Measurements from ENCODE around the gene CSKMT.

Gene CSKMT

DNA sequence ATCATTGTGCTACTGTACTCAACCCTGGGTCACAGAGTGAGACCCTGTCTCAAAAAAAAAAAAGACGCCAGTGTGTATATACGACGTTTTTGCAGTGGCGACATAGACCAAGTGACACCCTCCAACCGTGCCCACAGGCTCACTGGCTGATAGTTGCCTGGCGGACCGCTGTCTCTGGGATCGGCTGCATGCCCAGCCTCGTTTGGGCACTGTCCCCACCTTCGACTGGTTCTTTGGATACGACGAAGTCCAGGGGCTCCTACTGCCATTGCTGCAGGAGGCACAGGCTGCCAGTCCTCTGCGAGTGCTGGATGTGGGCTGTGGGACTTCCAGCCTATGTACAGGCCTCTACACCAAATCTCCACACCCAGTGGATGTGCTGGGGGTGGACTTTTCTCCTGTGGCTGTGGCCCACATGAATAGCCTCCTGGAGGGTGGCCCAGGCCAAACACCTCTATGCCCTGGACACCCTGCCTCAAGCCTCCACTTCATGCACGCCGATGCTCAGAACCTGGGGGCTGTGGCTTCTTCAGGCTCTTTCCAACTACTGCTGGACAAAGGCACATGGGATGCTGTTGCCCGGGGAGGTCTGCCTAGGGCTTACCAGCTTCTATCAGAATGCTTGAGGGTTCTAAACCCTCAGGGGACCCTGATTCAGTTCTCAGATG lies 1.3 kb downstream of the CSKMT start:
- H3K27me3 ChIP-seq (replicated peaks), result no peaks in the 10 kb centered on the region
- in situ Hi-C loops (cut with HindIII; ENCODE audit: low pct_ligation_motif_present, low sequenced_read_pairs), result no loop called here
- H3K27ac ChIP-seq, result no peak overlapping the region
- no peak for TF ChIP-seq CTCF (IDR thresholded peaks at IDR 0.05; ENCODE audit: low read depth, low read length, missing control alignments)
- DNase-seq, result no peak
- H3K4me3 ChIP-seq (ENCODE audit: low read depth, low read length), result peak overlapping the region; percentile 92
- peaks cover 21% of the 10 kb centered on the region for H3K36me3 ChIP-seq (replicated peaks)

DNA sequence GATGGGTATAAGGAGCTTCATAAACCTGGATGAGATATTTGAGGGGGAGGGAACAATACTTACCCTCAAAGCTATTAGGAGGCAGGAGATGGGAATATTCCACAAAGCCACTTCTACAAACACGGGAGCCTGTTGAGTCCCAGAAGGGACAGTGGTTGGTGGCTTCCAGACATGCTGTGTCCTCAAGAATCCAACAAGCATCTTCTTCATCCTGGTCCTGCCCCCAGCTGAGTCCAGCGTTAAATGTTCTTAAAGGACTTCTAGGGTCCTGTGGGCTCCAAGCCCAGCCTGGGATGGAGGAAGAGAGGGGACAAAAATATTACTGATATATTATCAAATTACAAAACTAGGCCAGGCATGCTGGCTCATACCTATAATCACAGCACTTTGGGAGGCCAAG lies 2.3 kb downstream of the CSKMT start:
- H3K36me3 ChIP-seq (replicated peaks), result peaks cover 19% of the 10 kb centered on the region
- DNase-seq, result no peak
- H3K4me3 ChIP-seq (ENCODE audit: low read depth, low read length), result no peak overlapping the region
- H3K27ac ChIP-seq, result no peak overlapping the region
- in situ Hi-C loops (cut with HindIII; ENCODE audit: low pct_ligation_motif_present, low sequenced_read_pairs), result no loop called here
- H3K27me3 ChIP-seq (replicated peaks), result no peaks in the 10 kb centered on the region
- TF ChIP-seq CTCF (IDR thresholded peaks at IDR 0.05; ENCODE audit: low read depth, low read length, missing control alignments), result no peak

DNA sequence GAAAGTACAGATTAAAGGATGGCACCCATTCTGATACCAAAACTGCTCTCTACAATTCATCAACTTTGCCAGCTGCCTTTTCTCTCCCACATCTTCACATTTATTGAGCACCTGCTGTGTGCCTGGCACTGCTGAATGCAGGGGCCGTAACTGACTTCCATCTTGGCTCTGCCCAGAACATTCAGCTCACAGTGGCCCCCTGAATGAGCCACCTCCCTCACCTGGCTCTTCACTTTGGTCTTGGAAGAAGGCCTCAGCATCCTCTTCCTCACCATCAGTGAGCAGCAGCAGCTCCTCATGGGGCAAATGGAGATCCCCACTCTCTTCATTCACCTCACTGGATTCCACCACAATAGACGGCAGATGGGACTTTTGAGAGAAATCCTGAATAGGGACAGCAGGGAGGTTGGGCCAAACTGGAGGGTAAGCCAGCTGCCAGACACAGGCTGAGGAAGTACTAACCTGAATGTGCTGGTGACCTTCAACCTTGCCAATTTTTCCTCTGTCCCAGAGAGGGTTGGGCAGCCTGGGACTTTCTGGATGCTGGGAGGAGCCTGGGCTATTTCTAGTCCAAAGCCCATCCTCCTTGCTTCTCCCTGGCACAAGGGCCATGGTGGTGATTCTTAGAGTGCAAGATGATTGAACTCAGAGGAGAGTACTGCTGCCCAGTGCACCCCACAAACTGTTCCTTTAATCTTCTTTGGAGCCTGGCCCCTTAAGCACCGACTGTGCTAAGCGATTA lies 4.5 kb downstream of the CSKMT start:
- H3K36me3 ChIP-seq (replicated peaks), result peaks cover 10% of the 10 kb centered on the region
- TF ChIP-seq CTCF (IDR thresholded peaks at IDR 0.05; ENCODE audit: low read depth, low read length, missing control alignments), result no peak
- no peak overlapping the region for H3K27ac ChIP-seq
- H3K4me3 ChIP-seq (ENCODE audit: low read depth, low read length), result no peak overlapping the region
- in situ Hi-C loops (cut with HindIII; ENCODE audit: low pct_ligation_motif_present, low sequenced_read_pairs), result no loop called here
- DNase-seq, result no peak
- no peaks in the 10 kb centered on the region for H3K27me3 ChIP-seq (replicated peaks)

DNA sequence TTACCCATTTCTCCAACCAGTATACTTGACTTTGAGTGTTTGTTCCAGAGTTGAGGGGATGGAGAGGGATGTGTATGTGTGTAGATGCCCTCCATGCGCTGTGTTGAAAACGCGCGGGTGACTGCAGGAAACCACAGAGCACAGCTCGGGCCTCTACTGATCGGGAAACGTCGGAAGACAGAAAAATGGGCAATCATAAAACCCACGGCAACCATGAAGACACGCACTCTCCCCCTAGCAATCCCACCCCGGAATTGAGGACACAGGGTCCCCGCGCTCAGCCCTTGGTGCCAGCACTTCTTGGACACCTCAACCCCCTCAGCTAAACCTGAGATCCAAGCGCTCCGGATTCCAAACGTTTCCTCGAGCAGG lies 6.1 kb downstream of the CSKMT start:
- H3K27ac ChIP-seq, result peak overlapping the region; percentile 78
- peak; percentile 28 for DNase-seq
- TF ChIP-seq CTCF (IDR thresholded peaks at IDR 0.05; ENCODE audit: low read depth, low read length, missing control alignments), result no peak
- H3K36me3 ChIP-seq (replicated peaks), result peaks cover 13% of the 10 kb centered on the region
- no peaks in the 10 kb centered on the region for H3K27me3 ChIP-seq (replicated peaks)
- in situ Hi-C loops (cut with HindIII; ENCODE audit: low pct_ligation_motif_present, low sequenced_read_pairs), result no loop called here
- H3K4me3 ChIP-seq (ENCODE audit: low read depth, low read length), result peak overlapping the region; percentile 85

GRCh38 chr11:62671608-62672389 lies 6.7 kb downstream of the CSKMT start, which contains the start of the genes LBHD1 and UQCC3:
Gene LBHD1, minus strand, starts transcription at chr11:62672267. Its CDS starts 2,236 bp downstream, at chr11:62670031.
Gene UQCC3, plus strand, starts transcription at chr11:62671673. Its CDS starts 73 bp downstream, at chr11:62671746.
- peaks cover 13% of the 10 kb centered on the region for H3K36me3 ChIP-seq (replicated peaks)
- no peaks in the 10 kb centered on the region for H3K27me3 ChIP-seq (replicated peaks)
- peak within 1 kb of the TSS; percentile 85 for H3K4me3 ChIP-seq (ENCODE audit: low read depth, low read length)
- in situ Hi-C loops (cut with HindIII; ENCODE audit: low pct_ligation_motif_present, low sequenced_read_pairs), result no loop called here
- DNase-seq, result peak; percentile 77
- no peak for TF ChIP-seq CTCF (IDR thresholded peaks at IDR 0.05; ENCODE audit: low read depth, low read length, missing control alignments)
- peak within 1 kb of the TSS; percentile 78 for H3K27ac ChIP-seq
